Astrocyte of the hippocampus (primary cell): ENCODE results near the gene TBC1D24.

Experiments
- DNase-seq: peaks from one replicate; pipeline ENCODE4 v3.0.0; 2011; ENCODE audit warnings: low read depth, low spot score

The TBC1D24 gene

DNA sequence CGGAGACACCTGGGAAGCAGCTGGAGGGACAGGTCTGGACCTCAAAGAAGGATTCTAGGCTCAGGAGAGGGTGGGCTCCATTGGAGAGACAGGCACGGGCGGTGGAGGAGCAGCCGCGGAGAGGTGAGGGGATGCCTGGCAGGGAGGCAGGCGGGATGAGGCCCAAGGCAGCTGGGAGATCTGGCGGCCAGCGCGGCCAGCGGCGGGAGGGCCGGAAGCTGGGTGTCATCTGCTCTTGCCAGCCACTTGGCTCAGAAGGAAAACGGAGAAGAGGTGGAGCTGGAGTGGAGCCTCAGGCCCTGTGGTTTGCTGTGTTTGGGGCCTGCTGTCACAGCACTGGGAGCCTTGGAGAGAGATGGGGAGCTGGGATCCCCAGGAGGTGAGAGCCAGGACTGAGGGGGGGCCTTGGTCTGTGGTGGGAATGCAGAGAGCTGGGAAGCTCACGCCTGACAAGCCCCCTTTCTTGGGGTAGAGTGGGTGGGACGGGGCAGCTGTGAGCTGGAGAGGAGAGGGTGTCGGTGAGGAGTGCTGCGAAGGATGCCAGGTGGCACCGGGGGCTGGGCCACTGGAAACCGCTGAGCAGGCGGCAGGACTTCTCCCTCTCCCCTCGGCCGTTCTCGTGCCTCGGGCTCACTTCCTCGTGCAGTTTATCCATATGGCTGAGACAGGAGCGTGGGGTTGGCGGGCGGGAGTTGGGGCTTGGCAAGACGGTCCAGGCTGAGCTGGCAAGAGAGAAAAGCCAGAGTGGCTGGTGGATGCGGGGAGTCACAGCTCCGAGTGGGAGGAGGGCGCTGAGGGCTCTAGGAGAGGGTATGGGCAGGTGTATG, 8.0 kb downstream of the TBC1D24 start:
- DNase-seq = no peak

DNA sequence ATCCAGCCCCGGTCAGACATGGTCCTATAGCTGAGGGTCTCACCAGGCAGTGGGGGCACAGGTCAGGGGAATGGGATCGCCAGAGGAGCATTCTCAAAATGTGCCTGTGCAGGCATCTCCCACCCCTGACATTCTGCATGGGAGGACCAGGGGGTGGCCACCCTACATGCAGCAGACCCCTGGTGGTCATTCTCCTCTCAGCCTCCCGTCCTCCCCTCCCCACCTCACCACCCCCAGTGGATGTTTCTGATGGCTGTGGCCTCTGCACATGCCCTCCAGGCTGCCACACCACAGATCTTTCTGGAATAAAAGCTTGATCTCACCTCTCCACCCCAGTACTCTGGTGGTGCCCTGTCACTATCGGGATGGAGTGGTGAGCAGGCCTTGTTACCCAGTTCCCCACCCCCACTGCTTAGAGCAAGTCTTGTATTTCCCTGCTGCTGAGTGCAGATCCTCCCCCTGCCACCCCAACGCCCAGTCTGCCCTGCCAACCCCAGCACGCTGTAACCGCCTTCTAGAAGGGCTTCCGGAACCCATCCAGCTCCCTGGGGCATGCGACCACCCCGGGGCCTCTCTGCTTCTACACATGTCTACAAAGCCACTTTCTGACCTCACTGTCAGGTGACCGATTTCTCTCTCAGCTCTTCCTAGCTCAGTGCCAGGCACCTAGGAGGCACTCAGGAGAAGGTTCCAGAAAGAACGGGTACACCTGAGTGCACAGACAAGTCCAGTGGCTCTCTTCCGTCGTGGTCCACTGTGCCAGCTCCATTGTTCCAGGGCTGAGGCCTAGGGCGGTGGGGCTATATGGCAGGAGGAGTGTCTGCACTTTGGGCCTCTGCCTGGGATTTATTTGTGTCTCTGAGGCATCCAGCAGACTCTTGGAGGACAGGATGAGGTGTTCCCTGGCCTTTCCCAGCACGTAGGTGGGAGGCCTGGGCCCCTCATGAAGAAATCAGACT, 9.3 kb downstream of the TBC1D24 start:
- no peak for DNase-seq

DNA sequence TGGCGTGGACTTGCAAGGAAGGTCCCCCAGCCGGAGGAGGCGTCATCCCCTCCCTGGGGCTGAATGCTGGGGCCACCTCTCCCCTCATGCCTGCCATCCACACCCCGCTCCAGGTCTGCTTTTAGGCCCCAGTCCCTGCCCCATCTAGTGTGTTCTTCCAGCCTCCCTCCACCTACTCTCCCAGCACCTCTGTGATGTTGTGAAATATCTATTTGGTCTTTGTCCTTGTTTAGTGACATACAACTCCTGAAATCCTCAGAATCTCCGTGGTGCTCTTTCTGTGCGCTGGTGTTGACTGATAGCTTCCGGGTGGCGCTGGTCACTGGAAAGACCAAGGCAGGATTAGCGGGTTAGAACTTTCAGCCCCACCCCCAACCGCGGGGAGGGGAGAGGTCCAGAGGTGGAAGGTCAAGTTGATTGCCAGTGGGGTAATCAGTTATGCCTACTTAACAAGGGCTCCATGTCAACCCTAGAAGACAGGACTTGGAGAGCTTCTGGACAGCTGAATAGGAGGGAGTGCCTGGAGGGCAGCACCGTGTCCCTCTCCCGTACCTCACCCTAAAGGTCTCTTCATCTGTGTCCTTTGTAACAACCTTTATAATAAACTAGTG, 10.1 kb downstream of the TBC1D24 start:
- DNase-seq = no peak

GRCh38 chr16:2485811-2486507, 11.0 kb downstream of the TBC1D24 start:
- DNase-seq = no peak

GRCh38 chr16:2486645-2487516, 12.0 kb downstream of the TBC1D24 start:
- DNase-seq = peak; percentile 64

- no peak for DNase-seq
Measured at GRCh38 chr16:2487517-2487842, 12.6 kb downstream of the TBC1D24 start.

- no peak for DNase-seq
Measured at GRCh38 chr16:2487903-2488531, 13.1 kb downstream of the TBC1D24 start.

GRCh38 chr16:2489581-2489980, 14.7 kb downstream of the TBC1D24 start:
- DNase-seq = no peak

DNA sequence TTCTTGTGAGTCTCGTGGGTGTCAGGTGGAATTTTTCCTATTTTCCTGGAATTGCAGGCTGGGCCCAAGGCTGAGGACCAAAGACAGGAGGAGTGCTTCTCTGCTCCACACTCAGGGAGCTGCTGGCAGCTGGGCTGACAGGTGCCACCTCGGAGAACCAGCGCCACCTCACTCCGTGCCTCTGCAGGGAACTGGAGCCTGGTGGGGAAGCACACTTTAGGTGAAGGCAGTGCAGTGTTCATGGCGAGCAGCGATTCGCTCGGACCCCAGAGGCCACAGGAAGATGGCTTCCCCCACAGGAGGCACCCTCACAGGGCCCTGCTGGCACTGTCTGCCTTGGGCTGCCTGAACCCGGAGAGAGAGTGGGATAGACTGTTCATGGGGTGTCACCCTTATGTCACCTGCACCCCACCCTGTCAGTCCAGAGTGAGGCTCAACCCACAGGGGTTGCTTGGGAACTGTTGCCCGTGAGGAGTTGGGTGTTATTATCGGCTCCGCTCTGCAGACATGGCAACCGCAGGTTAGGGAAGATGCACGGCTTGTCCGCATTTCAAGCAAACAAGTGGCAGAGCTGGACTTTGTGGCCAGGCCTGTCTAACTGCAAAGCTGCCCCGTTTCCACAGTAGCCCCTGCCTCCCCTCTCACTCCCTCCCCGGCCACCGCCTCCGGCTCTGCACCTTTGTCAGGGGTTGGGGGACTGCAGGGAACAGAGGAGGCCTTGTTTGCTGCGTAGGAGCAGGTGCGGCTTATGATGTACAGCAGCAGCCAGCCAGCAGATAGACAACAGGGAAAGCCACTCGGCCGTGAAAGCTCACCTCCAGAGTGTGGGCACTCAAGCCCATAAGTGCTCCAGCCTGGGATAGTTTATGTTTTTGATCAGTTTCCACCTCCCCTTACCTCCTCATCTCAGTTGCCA, 15.5 kb downstream of the TBC1D24 start:
- no peak for DNase-seq

GRCh38 chr16:2492292-2492691, 17.4 kb downstream of the TBC1D24 start:
- no peak for DNase-seq

GRCh38 chr16:2493605-2494004, 18.7 kb downstream of the TBC1D24 start:
- DNase-seq = no peak

DNA sequence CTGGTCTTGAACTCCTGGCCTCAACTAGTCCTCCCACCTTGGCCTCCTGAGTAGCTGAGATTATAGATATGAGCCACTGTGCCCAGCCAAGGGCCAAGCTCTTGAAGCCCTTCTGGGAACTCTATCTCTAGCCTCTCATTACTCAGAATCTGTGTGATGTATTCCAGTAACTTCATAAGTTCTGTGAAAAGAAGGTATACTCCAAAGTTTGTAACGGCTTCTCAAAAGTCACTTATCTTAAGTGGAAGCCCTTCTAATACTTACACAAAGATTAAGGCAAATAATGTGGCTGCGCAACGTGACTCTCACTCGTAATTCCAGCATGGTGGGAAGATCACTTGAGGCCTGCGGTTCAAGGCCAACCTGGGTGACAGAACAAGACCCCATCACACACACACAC, 19.7 kb downstream of the TBC1D24 start:
- no peak for DNase-seq

DNA sequence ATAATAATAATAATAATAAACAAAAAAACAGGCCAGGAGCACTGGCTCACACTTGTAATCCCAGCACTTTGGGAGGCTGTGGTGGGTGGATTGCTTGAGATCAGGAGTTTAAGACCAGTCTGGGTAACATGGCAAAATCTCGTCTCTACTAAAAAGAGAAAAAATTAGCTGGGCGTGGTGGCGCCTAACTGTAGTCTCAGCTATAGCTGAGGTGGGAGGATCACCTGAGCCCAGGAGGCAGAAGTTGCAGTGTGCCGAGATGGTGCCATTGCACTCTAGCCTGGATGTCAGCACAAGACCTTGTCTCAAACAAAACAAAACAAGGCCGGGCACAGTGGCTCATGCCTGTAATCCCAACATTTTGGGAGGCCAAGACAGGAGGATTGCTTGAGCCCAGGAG, 20.1 kb downstream of the TBC1D24 start:
- DNase-seq = no peak

- DNase-seq = no peak
Measured at GRCh38 chr16:2496223-2497115, 21.5 kb downstream of the TBC1D24 start.

GRCh38 chr16:2497116-2497630, 22.2 kb downstream of the TBC1D24 start:
- peak; percentile 46 for DNase-seq

DNA sequence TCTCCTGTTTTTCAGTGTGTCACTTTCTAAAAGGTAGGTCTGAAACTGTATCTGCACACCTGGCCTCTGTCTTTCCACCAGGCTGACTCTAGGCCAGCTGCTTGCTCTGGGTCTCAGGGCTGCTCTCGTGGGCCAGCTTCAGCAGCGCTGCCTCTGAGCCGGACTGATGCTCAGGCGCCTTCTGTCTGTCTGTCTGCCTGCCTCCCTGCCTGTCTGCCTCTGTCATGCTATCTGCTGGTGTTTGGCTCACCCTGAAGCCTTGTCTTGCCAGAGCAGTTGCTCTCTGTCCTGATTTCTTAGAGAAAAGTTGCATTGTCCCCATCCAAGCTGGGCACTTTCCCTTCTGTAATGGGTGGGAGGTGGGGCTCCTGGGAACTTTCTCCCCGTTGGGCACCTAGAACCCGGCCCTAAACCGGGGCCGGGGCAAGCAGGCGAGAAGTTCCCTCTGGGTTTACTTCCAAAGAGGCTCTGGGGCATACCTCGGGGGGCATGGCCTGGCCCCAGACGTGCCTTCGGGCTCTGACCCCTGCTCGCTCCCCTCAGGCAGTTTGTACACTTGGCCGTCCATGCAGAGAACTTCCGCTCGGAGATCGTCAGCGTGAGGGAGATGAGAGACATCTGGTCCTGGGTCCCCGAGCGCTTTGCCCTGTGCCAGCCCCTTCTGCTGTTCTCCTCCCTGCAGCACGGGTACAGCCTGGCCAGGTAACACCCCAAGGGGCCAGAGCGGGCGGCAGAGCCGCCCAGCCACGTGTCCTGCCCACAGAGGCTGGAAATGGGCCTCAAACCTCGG, 23.0 kb downstream of the TBC1D24 start:
- no peak for DNase-seq
